A673 (cell line): ENCODE results near the gene RBMXL3.

Source experiments
- EZH2 ChIP-seq: fragments of 200-600 bp; sonication (generic); IDR thresholded peaks from 2 replicates; pipeline ENCODE4 v1.6.1; 2017; ENCODE audit warnings: borderline replicate concordance, low read depth, mild to moderate bottlenecking, mixed read lengths, antibody characterized with exemption, low read length; ENCODE audit not compliant: poor library complexity, severe bottlenecking
- TF ChIP-seq, protein P1 (sequence below): fragments of 300-800, 200-600 bp; sonication (generic); conservative IDR thresholded peaks from 2 replicates; pipeline ENCODE4 v1.5.1; 2017; ENCODE audit warnings: low read depth, mild to moderate bottlenecking, antibody characterized with exemption, low read length, moderate library complexity, mixed read lengths

DNA sequence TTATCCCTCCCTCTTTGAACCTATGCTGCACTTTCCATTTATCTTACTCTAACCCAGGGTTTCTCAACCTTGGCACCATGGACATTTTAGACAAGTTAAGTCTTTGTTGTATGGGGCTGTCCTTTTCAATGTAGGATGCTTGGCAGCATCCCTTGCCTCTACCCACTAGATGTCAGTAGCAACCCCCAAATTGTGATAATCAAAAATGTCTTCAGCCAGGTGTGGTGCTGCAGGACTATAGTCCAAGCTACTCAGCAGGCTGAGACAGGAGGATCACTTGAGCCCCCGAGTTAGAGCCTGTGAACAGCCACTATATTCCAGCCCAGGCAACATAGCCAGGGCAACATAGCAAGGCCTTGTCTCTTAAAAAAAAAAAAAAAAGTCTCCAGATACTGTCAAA lies 37.7 kb downstream of the RBMXL3 start:
- TF ChIP-seq, protein P1, sequence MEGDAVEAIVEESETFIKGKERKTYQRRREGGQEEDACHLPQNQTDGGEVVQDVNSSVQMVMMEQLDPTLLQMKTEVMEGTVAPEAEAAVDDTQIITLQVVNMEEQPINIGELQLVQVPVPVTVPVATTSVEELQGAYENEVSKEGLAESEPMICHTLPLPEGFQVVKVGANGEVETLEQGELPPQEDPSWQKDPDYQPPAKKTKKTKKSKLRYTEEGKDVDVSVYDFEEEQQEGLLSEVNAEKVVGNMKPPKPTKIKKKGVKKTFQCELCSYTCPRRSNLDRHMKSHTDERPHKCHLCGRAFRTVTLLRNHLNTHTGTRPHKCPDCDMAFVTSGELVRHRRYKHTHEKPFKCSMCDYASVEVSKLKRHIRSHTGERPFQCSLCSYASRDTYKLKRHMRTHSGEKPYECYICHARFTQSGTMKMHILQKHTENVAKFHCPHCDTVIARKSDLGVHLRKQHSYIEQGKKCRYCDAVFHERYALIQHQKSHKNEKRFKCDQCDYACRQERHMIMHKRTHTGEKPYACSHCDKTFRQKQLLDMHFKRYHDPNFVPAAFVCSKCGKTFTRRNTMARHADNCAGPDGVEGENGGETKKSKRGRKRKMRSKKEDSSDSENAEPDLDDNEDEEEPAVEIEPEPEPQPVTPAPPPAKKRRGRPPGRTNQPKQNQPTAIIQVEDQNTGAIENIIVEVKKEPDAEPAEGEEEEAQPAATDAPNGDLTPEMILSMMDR, result peak; percentile 50
- TF ChIP-seq EZH2, result no peak
